ENCODE measurements around the gene CPE. TPM values are rescaled to one million over a fixed set of nuclear protein-coding genes. Genes with fewer than 3 reads are reported as not detected.

CPE gene
- total and polyA plus RNA-seq, 2 donors = 86.4 to 242 TPM

DNA sequence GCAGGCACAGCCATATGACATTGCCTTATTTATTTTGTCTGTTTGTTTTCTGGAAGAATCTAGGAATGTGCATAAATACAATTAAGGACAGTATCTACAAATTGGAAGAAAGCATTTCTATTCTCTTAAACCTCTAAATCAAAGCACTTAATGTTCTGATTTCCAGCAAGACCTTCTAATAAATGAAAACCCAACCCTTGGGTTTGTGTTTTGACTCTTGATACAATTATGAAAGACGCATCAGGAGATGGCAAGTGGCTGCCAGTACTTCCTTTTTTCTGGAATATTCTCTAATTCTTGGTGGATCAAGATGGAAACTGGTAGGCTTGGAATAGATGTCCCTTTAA lies 437 bp upstream of the CPE start:
- H3K4me3 ChIP-seq (ENCODE audit: low read depth, low read length) = peak overlapping the region; percentile 62
- DNase-seq (ENCODE audit: extremely low spot score) = no peak
- H3K27ac ChIP-seq (ENCODE audit: low read depth) = peak overlapping the region; percentile 13
- no peaks in the 10 kb centered on the region for H3K36me3 ChIP-seq (ENCODE audit: insufficient read depth)
- 49% methylated on average over 1 of the region's 1 CpG for WGBS
- no peaks in the 10 kb centered on the region for H3K4me1 ChIP-seq (ENCODE audit: insufficient read depth)

DNA sequence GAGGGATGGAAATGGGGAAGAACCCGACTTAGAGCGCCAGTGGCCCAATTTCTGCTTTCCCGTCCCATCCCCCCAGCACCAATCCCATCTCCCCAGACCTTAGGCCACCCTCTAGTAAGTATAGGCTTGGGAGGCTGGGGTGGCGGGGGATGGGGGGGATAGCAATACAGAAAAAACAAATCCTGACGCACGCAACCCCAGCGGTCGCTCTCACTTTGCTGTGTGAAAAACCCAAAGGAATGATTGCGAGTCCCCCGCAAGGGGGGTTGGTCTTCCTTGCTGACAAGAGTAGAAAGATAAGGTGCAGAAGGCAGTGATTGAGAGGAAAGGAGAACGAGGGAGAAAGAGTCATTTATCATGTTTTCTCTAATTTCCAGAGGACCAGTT lies 863 bp downstream of the CPE start:
- Histone ChIP-seq H3K27ac (ENCODE audit: low read depth) (no peak overlapping the region), H3K4me3 (ENCODE audit: low read depth, low read length) (peak overlapping the region; percentile 62), H3K36me3 (ENCODE audit: insufficient read depth) (no peaks in the 10 kb centered on the region), H3K4me1 (ENCODE audit: insufficient read depth) (no peaks in the 10 kb centered on the region)
- DNase-seq (ENCODE audit: extremely low spot score) = no peak
- WGBS = 61% methylated on average over 11 of the region's 11 CpGs

DNA sequence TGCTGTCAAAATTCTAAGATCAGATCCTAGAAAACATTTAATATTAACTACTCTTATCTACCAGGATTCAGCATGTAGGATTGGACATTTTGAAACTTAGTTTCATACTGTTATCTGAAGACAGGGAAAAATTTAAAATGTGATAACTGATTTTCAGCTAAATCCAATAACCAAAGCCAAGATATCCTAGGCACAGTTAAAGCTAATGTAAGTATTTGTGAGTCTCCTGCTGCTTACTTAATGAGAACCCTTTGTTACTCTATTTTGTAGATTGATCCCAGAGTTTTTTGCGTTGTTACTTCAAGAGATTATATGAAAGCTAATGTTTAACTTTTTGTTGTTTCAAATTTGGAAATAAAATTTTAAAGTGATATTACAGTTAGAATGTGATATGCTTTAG lies 2.0 kb downstream of the CPE start:
- Histone ChIP-seq H3K36me3 (ENCODE audit: insufficient read depth) (no peaks in the 10 kb centered on the region), H3K4me1 (ENCODE audit: insufficient read depth) (no peaks in the 10 kb centered on the region), H3K4me3 (ENCODE audit: low read depth, low read length) (no peak overlapping the region), H3K27ac (ENCODE audit: low read depth) (no peak overlapping the region)
- 65% methylated on average over 1 of the region's 1 CpG for WGBS
- no peak for DNase-seq (ENCODE audit: extremely low spot score)

DNA sequence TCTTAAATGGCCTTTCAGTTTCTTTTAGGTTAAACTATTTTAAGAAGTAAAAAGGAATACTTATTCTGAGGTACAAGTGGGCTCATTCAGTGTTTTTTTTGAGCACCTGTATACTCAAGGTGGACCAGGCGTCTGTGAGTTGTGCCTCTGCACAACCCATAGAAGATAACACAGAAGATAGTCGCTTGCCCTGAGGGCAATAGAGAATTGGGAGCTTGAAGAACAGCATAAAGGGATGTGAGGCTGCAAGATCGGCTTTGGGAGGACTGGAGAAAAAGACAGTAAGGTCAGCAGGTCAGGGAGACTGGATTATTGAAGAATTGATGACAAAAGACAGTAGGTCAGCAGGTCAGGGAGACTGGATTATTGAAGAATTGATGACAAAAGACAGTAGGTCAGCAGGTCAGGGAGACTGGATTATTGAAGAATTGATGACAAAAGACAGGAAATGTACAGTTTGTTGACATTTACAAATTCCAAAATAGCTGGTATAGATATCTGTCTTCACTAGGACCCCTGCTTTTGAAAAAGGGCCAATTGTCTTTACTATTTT lies 3.1 kb downstream of the CPE start:
- 90% methylated on average over 3 of the region's 3 CpGs for WGBS
- H3K27ac ChIP-seq (ENCODE audit: low read depth) = no peak overlapping the region
- no peaks in the 10 kb centered on the region for H3K36me3 ChIP-seq (ENCODE audit: insufficient read depth)
- no peaks in the 10 kb centered on the region for H3K4me1 ChIP-seq (ENCODE audit: insufficient read depth)
- no peak overlapping the region for H3K4me3 ChIP-seq (ENCODE audit: low read depth, low read length)
- no peak for DNase-seq (ENCODE audit: extremely low spot score)

DNA sequence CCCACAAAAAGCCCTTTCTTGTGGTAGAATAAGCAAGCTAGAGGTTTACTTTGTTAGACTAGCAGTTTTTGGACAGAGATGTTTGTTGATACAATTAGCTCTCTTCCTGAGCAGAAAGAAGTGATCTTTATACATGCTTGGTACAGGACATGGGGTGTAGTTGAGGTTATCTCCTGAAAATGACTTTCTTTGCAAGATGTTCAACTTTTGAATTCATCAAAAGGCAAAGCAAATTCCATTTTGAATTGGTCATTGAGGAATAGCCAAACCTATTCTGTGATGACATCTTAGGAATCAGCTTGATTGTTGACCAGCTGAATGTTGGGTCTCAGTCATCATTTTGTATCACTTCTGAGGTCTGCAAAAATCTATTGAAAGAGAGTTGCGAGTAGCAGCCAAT lies 3.8 kb downstream of the CPE start:
- no peak overlapping the region for H3K27ac ChIP-seq (ENCODE audit: low read depth)
- no peak for DNase-seq (ENCODE audit: extremely low spot score)
- 99% methylated on average over 1 of the region's 1 CpG for WGBS
- no peaks in the 10 kb centered on the region for H3K4me1 ChIP-seq (ENCODE audit: insufficient read depth)
- no peaks in the 10 kb centered on the region for H3K36me3 ChIP-seq (ENCODE audit: insufficient read depth)
- H3K4me3 ChIP-seq (ENCODE audit: low read depth, low read length) = no peak overlapping the region

DNA sequence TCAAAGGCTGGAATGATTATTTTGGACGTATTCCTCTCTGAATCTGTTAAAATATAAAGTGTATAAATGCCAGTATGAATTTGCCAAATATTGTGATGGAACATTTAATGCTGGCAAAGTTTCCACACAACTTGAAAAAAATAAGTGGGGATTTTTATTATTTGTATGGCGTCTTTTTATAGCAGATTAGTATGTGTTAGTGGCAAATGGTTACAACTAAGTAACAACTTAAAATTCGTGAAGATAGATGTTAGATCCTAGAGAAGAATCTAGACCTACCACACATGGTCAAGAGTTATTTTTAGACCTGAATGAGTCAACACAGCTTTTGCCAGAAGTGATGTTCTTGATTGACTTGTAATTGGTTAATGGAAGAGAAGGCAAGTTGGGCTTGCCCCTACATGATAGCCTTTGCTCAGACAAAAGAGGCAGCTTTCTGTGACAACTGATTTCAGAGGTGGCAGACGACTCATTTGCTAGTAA lies 4.8 kb downstream of the CPE start:
- Histone ChIP-seq H3K4me1 (ENCODE audit: insufficient read depth) (no peaks in the 10 kb centered on the region), H3K36me3 (ENCODE audit: insufficient read depth) (no peaks in the 10 kb centered on the region), H3K27ac (ENCODE audit: low read depth) (no peak overlapping the region), H3K4me3 (ENCODE audit: low read depth, low read length) (no peak overlapping the region)
- 36% methylated on average over 4 of the region's 4 CpGs for WGBS
- no peak for DNase-seq (ENCODE audit: extremely low spot score)

DNA sequence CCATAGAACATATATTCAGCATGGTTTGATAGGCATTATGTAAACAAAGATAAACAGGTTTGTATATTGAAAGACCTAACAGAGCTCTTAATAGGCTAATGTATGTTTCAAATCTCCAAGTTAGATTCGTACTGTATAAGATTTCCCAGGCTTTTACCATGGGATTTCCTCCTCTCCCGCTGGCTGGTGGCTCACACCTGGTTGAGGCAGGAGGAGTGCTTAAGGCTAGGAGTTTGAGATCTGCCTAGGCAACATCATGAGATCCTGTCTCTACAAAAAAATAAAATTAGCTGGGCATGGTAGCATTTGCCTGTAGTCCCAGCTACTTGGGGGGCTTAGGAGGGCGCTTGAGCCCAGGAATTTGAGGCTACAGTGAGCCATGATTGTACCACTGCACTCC lies 5.4 kb downstream of the CPE start:
- H3K27ac ChIP-seq (ENCODE audit: low read depth) = no peak overlapping the region
- H3K4me1 ChIP-seq (ENCODE audit: insufficient read depth) = no peaks in the 10 kb centered on the region
- H3K4me3 ChIP-seq (ENCODE audit: low read depth, low read length) = no peak overlapping the region
- no peak for DNase-seq (ENCODE audit: extremely low spot score)
- WGBS = 85% methylated on average over 3 of the region's 3 CpGs
- H3K36me3 ChIP-seq (ENCODE audit: insufficient read depth) = no peaks in the 10 kb centered on the region

DNA sequence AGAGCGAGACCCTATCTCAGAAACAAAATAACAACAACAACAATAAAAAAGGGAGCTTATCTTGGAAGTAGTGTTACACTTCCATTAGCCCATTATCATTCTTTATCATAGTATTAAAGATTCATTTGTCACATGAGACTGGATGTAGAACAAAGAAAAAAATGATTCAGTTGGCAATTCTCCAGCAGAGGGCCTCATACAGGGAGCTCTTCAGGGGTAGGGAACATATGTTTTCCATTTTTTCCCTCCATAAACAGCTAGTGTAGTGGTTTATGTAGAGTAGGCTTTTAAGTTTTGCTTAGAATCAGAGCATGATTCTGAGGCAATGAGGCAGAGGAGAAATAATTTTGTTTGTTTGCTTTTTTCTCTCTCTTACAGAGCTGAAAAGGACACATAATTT lies 5.8 kb downstream of the CPE start:
- no peaks in the 10 kb centered on the region for H3K4me1 ChIP-seq (ENCODE audit: insufficient read depth)
- H3K4me3 ChIP-seq (ENCODE audit: low read depth, low read length) = no peak overlapping the region
- 92% methylated on average over 1 of the region's 1 CpG for WGBS
- DNase-seq (ENCODE audit: extremely low spot score) = peak; percentile 70
- no peaks in the 10 kb centered on the region for H3K36me3 ChIP-seq (ENCODE audit: insufficient read depth)
- no peak overlapping the region for H3K27ac ChIP-seq (ENCODE audit: low read depth)

DNA sequence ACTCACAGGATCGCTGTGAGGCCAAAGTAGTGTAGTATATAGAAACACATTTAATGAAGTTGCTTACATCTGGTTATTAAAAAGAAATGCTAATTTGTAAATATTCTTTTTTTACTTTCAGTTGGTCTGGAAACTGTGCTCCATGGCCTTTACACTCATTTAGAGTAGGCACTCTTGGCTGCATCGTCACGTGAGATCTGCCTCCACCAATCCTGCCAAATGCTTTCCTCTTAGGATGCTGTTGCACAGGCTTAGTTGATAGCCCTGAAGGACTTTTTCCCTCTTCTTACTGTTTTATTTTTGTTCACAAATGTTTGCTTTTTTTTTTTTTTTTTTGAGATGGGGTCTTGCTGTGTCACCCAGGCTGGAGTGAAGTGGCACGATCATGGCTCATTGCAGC lies 6.3 kb downstream of the CPE start:
- DNase-seq (ENCODE audit: extremely low spot score) = no peak
- Histone ChIP-seq H3K4me3 (ENCODE audit: low read depth, low read length) (no peak overlapping the region), H3K36me3 (ENCODE audit: insufficient read depth) (no peaks in the 10 kb centered on the region), H3K27ac (ENCODE audit: low read depth) (no peak overlapping the region), H3K4me1 (ENCODE audit: insufficient read depth) (no peaks in the 10 kb centered on the region)
- 88% methylated on average over 4 of the region's 4 CpGs for WGBS

DNA sequence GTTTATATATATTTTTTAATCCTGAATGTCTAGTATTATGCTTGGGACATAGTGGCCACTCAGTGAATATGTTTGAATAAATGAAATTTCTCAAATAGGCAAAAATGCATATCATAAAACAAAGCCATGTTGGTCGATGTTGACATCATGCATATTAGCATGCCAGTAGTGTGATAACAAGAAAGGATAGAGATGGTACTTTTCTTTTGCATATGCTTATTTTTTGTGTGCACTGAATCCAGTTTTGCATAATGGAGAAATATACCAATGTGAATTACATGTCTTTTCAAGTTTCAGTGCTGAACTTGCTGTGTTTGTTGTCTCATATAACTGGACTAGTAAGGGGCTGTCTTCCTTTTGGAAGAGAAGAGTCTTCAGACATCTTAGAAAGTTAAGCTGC lies 7.5 kb downstream of the CPE start:
- 96% methylated on average over 1 of the region's 1 CpG for WGBS

DNA sequence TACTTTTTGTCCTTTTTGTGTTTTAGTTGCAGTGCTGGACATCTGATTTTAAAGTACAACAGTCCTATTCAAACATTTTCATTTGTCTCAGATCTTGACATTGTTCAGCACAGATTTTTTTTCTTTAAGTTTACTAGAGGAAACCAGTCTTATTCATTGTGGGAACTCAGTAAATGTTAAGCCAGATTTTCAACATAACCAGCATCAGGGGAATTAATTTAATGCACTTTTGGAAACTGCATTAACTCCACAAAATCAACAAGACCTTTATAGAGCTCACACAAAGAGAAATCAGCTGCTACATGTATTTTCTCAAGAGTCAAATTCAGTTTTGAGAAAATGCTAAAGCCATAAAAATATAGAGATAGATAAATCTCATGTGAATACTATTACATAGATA lies 9.9 kb downstream of the CPE start:
- no peak for DNase-seq (ENCODE audit: extremely low spot score)
- no peaks in the 10 kb centered on the region for H3K36me3 ChIP-seq (ENCODE audit: insufficient read depth)
- no peak overlapping the region for H3K4me3 ChIP-seq (ENCODE audit: low read depth, low read length)
- H3K4me1 ChIP-seq (ENCODE audit: insufficient read depth) = no peaks in the 10 kb centered on the region
- H3K27ac ChIP-seq (ENCODE audit: low read depth) = no peak overlapping the region

More for the DNA sequence above, 7.5 kb downstream of the CPE start:
- no peaks in the 10 kb centered on the region for H3K36me3 ChIP-seq (ENCODE audit: insufficient read depth)
- no peak for DNase-seq (ENCODE audit: extremely low spot score)
- H3K4me1 ChIP-seq (ENCODE audit: insufficient read depth) = no peaks in the 10 kb centered on the region
- H3K27ac ChIP-seq (ENCODE audit: low read depth) = no peak overlapping the region
- H3K4me3 ChIP-seq (ENCODE audit: low read depth, low read length) = no peak overlapping the region

DNA sequence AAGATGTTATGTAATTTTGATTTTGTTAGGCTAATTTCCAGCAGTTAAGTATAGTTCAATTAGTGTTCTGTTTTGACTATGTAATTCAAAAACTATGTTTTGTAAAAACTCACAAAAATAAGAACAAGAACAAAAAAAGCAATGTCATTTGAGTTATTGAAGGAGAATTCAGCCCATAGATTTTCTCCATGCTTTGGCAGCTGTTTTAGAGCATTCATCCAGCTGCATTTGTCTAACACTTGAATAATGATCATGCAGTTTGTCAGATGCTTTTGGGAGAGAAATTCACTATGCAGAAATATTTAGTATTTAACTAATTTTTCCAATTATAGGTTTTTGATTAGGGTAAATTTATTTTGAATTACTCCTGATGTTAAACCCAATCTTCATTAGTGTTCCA lies 14.2 kb downstream of the CPE start:
- Histone ChIP-seq H3K27ac (ENCODE audit: low read depth) (no peak overlapping the region), H3K4me1 (ENCODE audit: insufficient read depth) (no peaks in the 10 kb centered on the region), H3K4me3 (ENCODE audit: low read depth, low read length) (no peak overlapping the region), H3K36me3 (ENCODE audit: insufficient read depth) (no peaks in the 10 kb centered on the region)
- DNase-seq (ENCODE audit: extremely low spot score) = no peak

DNA sequence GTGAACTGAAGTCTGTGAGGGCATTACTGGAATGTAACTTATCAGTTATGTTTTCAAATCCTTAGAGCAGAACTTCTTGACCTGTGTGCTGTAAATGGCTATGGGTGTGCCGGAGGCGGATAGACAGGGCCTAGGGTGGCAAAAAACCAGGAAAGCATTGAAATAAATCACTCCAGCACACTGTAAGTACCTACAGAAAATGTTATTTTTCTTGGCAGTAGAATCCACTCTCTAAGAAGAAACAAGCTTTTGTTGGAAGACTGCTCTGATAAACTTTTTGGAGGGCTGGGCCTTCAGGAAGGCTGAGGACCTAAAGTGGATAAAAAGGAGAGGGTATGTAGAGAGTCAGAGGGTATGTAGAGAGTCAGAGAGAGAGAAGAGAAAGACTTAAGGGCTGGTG lies 14.9 kb downstream of the CPE start:
- WGBS = 63% methylated on average over 2 of the region's 2 CpGs
- Histone ChIP-seq H3K27ac (ENCODE audit: low read depth) (no peak overlapping the region), H3K36me3 (ENCODE audit: insufficient read depth) (no peaks in the 10 kb centered on the region), H3K4me1 (ENCODE audit: insufficient read depth) (no peaks in the 10 kb centered on the region), H3K4me3 (ENCODE audit: low read depth, low read length) (no peak overlapping the region)
- no peak for DNase-seq (ENCODE audit: extremely low spot score)

DNA sequence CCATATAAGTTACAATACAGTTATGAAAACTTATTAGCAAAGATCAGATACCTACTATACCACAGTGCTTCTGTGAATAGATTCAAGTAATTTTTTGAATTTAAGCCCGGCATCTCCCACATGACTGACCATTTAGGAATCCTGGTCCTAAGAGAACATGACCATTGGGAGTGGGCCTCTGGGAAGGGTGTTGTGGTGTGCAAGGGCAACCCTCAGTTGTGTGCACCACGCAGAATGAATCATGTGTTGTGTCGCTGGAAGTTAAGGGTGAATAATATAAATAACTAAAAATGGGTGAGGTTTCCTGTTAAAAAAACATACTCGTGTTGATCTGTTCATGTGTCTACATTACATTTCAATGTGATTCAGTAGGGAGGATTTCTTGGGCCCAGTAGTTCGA lies 15.5 kb downstream of the CPE start:
- H3K4me3 ChIP-seq (ENCODE audit: low read depth, low read length) = no peak overlapping the region
- no peaks in the 10 kb centered on the region for H3K4me1 ChIP-seq (ENCODE audit: insufficient read depth)
- 83% methylated on average over 5 of the region's 5 CpGs for WGBS
- no peak overlapping the region for H3K27ac ChIP-seq (ENCODE audit: low read depth)
- no peaks in the 10 kb centered on the region for H3K36me3 ChIP-seq (ENCODE audit: insufficient read depth)
- no peak for DNase-seq (ENCODE audit: extremely low spot score)

DNA sequence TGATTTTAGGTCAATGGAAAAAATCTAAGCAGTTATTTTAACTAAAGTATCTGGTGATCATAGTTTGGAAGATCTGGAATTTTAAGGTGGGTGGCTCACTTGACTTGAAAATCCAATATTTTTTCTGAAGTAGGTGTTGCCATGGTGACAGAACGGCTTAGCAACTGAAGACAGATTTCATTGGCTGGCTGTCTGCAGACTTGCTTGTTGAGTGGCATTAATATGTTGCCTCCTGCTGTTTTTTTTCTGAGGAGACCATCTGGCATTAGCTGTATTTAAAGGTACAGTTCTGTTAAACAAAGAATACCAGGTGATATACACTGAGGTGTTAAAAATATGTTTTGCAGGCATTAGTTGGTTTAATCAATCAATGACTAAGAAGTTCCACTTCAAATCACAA lies 19.8 kb downstream of the CPE start:
- Histone ChIP-seq H3K4me3 (ENCODE audit: low read depth, low read length) (no peak overlapping the region), H3K4me1 (ENCODE audit: insufficient read depth) (no peaks in the 10 kb centered on the region), H3K36me3 (ENCODE audit: insufficient read depth) (no peaks in the 10 kb centered on the region), H3K27ac (ENCODE audit: low read depth) (no peak overlapping the region)
- 31% methylated on average over 1 of the region's 1 CpG for WGBS
- no peak for DNase-seq (ENCODE audit: extremely low spot score)

Data from urinary bladder (tissue), 4 donors.